ENCODE data around the gene F13B.
A peak's percentile ranks its signal among the peaks of the same experiment; 100 is the strongest.
"Not testable (repeated sequence)": the region's sequence is repeated elsewhere in the genome, so short reads cannot be mapped to it uniquely, and the experiment has no call there.

Gene F13B, protein sequence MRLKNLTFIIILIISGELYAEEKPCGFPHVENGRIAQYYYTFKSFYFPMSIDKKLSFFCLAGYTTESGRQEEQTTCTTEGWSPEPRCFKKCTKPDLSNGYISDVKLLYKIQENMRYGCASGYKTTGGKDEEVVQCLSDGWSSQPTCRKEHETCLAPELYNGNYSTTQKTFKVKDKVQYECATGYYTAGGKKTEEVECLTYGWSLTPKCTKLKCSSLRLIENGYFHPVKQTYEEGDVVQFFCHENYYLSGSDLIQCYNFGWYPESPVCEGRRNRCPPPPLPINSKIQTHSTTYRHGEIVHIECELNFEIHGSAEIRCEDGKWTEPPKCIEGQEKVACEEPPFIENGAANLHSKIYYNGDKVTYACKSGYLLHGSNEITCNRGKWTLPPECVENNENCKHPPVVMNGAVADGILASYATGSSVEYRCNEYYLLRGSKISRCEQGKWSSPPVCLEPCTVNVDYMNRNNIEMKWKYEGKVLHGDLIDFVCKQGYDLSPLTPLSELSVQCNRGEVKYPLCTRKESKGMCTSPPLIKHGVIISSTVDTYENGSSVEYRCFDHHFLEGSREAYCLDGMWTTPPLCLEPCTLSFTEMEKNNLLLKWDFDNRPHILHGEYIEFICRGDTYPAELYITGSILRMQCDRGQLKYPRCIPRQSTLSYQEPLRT

GRCh38 chr1:197066719-197067456 lies at the start of gene F13B:
Gene F13B, minus strand, starts transcription at chr1:197067260. Its CDS starts 37 bp downstream, at chr1:197067223.
- no peak for DNase-seq
- no peak for TF ChIP-seq GATA1 (IDR thresholded peaks at IDR 0.05; ENCODE audit: low read depth, low read length)
- TF ChIP-seq POLR2A (IDR thresholded peaks at IDR 0.05; ENCODE audit: low read length), result no peak

DNA sequence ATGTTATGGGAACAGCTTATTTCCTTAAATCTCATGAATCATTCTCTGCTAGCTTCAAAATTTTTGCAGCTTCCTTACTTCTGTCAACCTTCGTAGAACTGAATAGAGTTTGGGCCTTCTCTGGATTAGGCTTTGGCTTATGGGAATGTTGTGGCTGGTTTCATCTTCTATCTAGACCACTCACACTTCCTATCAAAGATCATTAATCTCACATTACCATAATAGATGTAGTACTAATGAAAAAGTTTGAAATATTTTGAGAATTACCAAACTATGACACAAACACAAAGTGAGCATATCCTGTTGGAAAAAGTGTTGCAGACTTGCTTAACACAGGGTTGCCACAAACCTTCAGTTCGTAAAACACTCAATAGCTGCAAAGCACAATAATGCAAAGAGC lies 49.1 kb upstream of the F13B start:
- TF ChIP-seq POLR2A (IDR thresholded peaks at IDR 0.05; ENCODE audit: low read length) (no peak), GATA1 (IDR thresholded peaks at IDR 0.05; ENCODE audit: low read depth, low read length) (no peak)

DNA sequence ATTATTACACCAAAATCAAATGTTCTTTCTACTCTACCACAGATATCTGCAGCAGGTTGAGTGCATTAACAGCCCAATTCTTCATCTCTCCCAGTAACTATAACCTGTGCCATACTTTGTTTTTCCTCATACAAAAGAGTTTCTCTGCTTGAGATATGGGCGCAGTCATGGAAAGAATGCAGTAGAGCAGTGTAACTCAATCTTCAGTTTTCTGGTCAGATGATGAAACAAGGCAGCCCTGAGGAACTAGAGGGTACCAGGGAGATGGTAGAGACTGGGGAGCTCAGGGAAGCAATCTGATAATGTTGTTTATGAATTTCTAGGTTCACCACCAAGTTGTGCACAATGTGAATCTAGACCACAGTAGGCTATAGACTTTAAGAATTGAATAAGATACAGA lies 39.8 kb upstream of the F13B start:
- TF ChIP-seq POLR2A (IDR thresholded peaks at IDR 0.05; ENCODE audit: low read length), result no peak
- no peak for TF ChIP-seq GATA1 (IDR thresholded peaks at IDR 0.05; ENCODE audit: low read depth, low read length)
- DNase-seq, result no peak

More for the DNA sequence above, 49.1 kb upstream of the F13B start:
- DNase-seq, result no peak

- no peak for TF ChIP-seq GATA1 (IDR thresholded peaks at IDR 0.05; ENCODE audit: low read depth, low read length)
- no peak for TF ChIP-seq POLR2A (IDR thresholded peaks at IDR 0.05; ENCODE audit: low read length)
- DNase-seq, result no peak
Observed at GRCh38 chr1:197103300-197103699, 36.2 kb upstream of the F13B start.

DNA sequence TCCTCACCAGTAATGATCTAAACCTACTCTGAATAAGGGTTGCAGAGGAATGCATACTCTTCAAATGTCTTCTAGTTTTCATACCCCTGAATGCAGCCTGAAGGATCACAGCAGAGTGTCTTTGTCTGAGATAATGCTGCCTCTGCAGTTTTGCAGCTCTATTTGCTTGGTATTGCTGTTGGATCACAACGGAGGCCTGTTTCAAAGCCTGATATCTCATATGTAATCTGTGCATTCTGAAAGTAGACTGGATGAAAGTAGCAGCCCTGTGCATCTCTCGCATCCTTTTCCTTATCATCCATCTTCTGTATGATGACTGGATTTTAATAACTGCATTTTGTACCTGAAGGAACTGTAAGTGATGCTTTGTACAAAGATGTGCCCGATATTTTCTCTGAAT lies 34.9 kb upstream of the F13B start:
- DNase-seq, result no peak
- no peak for TF ChIP-seq GATA1 (IDR thresholded peaks at IDR 0.05; ENCODE audit: low read depth, low read length)
- peak; percentile 31 for TF ChIP-seq POLR2A (IDR thresholded peaks at IDR 0.05; ENCODE audit: low read length)

DNA sequence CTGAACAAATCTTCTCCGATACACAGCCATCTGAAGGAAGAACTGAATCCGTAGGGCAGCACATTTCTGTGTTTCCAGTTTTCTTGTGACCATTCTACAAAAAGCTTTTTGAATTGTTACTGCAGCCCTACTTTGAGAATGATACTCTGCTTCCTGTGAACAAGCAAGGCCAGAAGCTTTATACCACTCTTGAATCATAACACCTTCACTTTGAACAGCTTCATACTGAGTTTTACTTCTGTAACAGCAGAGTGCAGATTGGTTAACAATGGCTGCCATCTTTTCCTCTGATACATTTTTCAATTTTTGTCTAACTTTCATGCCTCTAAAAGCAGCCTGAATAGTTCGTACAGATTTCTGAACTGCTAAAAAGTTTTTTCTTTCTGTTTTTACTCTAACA lies 33.6 kb upstream of the F13B start:
- DNase-seq, result no peak
- TF ChIP-seq POLR2A (IDR thresholded peaks at IDR 0.05; ENCODE audit: low read length) (no peak), GATA1 (IDR thresholded peaks at IDR 0.05; ENCODE audit: low read depth, low read length) (no peak)

GRCh38 chr1:197099444-197099843 lies 32.4 kb upstream of the F13B start:
- no peak for TF ChIP-seq POLR2A (IDR thresholded peaks at IDR 0.05; ENCODE audit: low read length)
- TF ChIP-seq GATA1 (IDR thresholded peaks at IDR 0.05; ENCODE audit: low read depth, low read length), result no peak
- DNase-seq, result no peak

- DNase-seq, result not testable (repeated sequence)
Observed at GRCh38 chr1:197096971-197097370, 29.9 kb upstream of the F13B start.

GRCh38 chr1:197096137-197096536 lies 29.1 kb upstream of the F13B start:
- TF ChIP-seq GATA1 (IDR thresholded peaks at IDR 0.05; ENCODE audit: low read depth, low read length) (no peak), POLR2A (IDR thresholded peaks at IDR 0.05; ENCODE audit: low read length) (no peak)

GRCh38 chr1:197093226-197093885 lies 26.3 kb upstream of the F13B start:
- DNase-seq, result no peak
- TF ChIP-seq POLR2A (IDR thresholded peaks at IDR 0.05; ENCODE audit: low read length) (no peak), GATA1 (IDR thresholded peaks at IDR 0.05; ENCODE audit: low read depth, low read length) (no peak)

More at GRCh38 chr1:197096137-197096536, 29.1 kb upstream of the F13B start:
- DNase-seq, result peak; percentile 17

GRCh38 chr1:197092491-197093023 lies 25.5 kb upstream of the F13B start:
- no peak for DNase-seq

DNA sequence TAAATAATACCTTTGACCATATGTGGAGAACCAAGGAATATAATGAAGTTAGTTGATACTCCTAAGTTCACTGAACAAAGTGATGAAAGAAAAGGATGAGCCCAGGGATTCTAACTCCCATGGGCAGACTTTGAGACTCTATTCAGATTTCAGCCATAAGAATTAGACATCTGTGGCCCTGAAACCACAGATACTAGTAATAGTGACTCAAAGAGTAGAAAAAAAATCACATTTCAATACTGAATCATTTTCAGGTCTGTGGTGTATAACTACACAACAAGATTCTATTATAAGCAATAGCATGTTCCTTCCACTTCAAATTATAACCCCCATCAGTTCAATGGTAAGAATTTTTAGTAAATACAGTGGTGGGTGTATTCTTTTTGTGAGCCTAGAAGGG lies 16.4 kb upstream of the F13B start:
- no peak for DNase-seq
- TF ChIP-seq GATA1 (IDR thresholded peaks at IDR 0.05; ENCODE audit: low read depth, low read length), result no peak
- no peak for TF ChIP-seq POLR2A (IDR thresholded peaks at IDR 0.05; ENCODE audit: low read length)

More at GRCh38 chr1:197092491-197093023, 25.5 kb upstream of the F13B start:
- TF ChIP-seq GATA1 (IDR thresholded peaks at IDR 0.05; ENCODE audit: low read depth, low read length), result no peak
- no peak for TF ChIP-seq POLR2A (IDR thresholded peaks at IDR 0.05; ENCODE audit: low read length)

DNA sequence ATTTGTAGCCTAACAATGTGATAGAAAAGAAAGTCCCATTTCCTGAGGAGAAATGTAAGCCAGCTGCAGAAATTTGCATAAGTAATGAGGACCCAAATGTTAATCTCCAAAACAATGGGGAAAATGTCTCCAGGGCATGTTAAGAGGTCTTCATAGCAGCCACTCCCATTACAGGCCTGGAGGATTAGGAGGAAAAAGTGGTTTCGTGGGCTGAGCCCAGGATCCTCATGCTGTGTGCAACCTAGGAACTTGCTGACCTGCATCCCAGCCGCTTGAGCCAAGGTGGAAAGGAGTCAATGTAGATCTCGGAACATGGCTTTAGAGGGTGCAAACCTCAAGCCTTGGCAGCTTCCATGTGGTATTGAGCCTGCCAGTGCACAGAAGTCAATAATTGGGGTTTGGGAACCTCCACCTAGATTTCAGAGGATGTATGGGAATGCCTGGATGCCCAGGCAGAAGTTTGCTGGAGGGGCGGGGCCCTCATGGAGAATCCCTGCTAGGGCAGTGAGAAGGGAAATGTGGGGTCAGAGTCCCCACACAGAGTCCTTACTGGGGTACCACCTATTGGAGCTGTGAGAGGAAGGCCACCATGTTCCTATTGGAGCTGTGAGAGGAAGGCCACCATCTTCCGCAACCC lies 14.2 kb upstream of the F13B start:
- TF ChIP-seq GATA1 (IDR thresholded peaks at IDR 0.05; ENCODE audit: low read depth, low read length), result no peak
- no peak for TF ChIP-seq POLR2A (IDR thresholded peaks at IDR 0.05; ENCODE audit: low read length)
- DNase-seq, result no peak

Measured in erythroblast (primary cell).